H1 (cell line): ENCODE data around the gene CCDC148. TPM values are rescaled to one million over a fixed set of nuclear protein-coding genes. Genes with fewer than 3 reads are reported as not detected.

ENCODE experiments used
- CTCF ChIA-PET: fragments of 300-600 bp; sonication (Branson Sonifier 250); formaldehyde crosslinking; loops from one replicate; lab custom pipeline; 2021; ENCODE audit not compliant: partially characterized antibody; lab: Charles Lee
- POLR2A ChIA-PET: fragments of 300-600 bp; sonication (Branson Sonifier 250); formaldehyde crosslinking; loops from one replicate; lab custom pipeline; 2021; ENCODE audit warnings: inconsistent platforms; ENCODE audit not compliant: partially characterized antibody; lab: Charles Lee
- DNase-seq, 2 experiments: peaks; one replicate each; pipeline versions ENCODE4 v3.0.0 to v3.0.0-alpha.2; 2010 to 2022; ENCODE audit warnings: low spot score in 2 of 2, low read depth in 1 of 2, mixed read lengths in 1 of 2
- FAIRE-seq: peaks from 2 replicates; lab custom pipeline; 2011; peaks lifted over from hg19 to GRCh38; lab: Jason Lieb, UNC
- H2AFZ ChIP-seq: 2 replicates; pipeline ENCODE4 v1.8.1; 2012; ENCODE audit warnings: low read length, inconsistent platforms
- H2AK5ac ChIP-seq: 2 replicates; pipeline ENCODE4 v1.6.1; 2013; ENCODE audit warnings: low read depth, low read length
- H2BK120ac ChIP-seq: replicated peaks from 2 replicates; pipeline ENCODE3; 2013; ENCODE audit warnings: low read depth, low read length, inconsistent platforms
- H2BK12ac ChIP-seq: 2 replicates; pipeline ENCODE4 v1.6.1; 2013; ENCODE audit warnings: low read depth, low read length
- H2BK15ac ChIP-seq: 2 replicates; pipeline ENCODE4 v1.6.1; 2013; ENCODE audit warnings: low read length
- H2BK20ac ChIP-seq: 2 replicates; pipeline ENCODE4 v1.6.1; 2013; ENCODE audit warnings: low read length
- H2BK5ac ChIP-seq: 2 replicates; pipeline ENCODE4 v1.6.1; 2013; ENCODE audit warnings: low read depth, low read length
- H3K14ac ChIP-seq: 2 replicates; pipeline ENCODE4 v1.6.1; 2013; ENCODE audit warnings: inconsistent platforms; ENCODE audit not compliant: insufficient read length
- H3K18ac ChIP-seq: 2 replicates; pipeline ENCODE4 v1.6.1; 2013; ENCODE audit warnings: low read length; ENCODE audit errors: extremely low read depth
- H3K23ac ChIP-seq: 2 replicates; pipeline ENCODE4 v1.6.1; 2013; ENCODE audit warnings: inconsistent platforms; ENCODE audit not compliant: insufficient read length
- H3K23me2 ChIP-seq: 2 replicates; pipeline ENCODE4 v1.6.1; 2013; ENCODE audit warnings: low read depth, low read length
- H3K27ac ChIP-seq: 2 replicates; pipeline ENCODE4 v1.6.1; 2011; ENCODE audit warnings: low read depth, low read length, inconsistent platforms
- H3K27me3 ChIP-seq, 4 experiments: replicated peaks in 1 of 4; 1 replicate in 1 of 4; 2 replicates in 3 of 4; pipeline versions ENCODE4 v1.6.1 to v1.8.1; 2011 to 2013; ENCODE audit warnings: low read length in 3 of 4, mild to moderate bottlenecking in 3 of 4, inconsistent platforms in 2 of 4, mixed read lengths in 2 of 4, moderate library complexity in 1 of 4; ENCODE audit not compliant: control insufficient read depth in 3 of 4, insufficient read depth in 3 of 4; ENCODE audit errors: extremely low read depth in 1 of 4
- H3K36me3 ChIP-seq, 4 experiments: 2 replicates each; pipeline versions ENCODE4 v1.6.1 to v1.8.1; 2011 to 2013; ENCODE audit warnings: mild to moderate bottlenecking in 4 of 4, low read length in 3 of 4, moderate library complexity in 2 of 4, control low read depth in 1 of 4, inconsistent platforms in 1 of 4; ENCODE audit not compliant: insufficient read depth in 4 of 4, control insufficient read depth in 2 of 4
- H3K4ac ChIP-seq: replicated peaks from 2 replicates; pipeline ENCODE3; 2013; ENCODE audit warnings: low read length, low read depth, mixed read lengths, inconsistent platforms; ENCODE audit not compliant: insufficient read length
- H3K4me1 ChIP-seq, 4 experiments: replicated peaks in 1 of 4; 1 replicate in 1 of 4; 2 replicates in 3 of 4; pipeline versions ENCODE4 v1.6.1 to v1.8.1; 2011 to 2013; ENCODE audit warnings: low read length in 3 of 4, inconsistent platforms in 2 of 4, mixed read lengths in 1 of 4; ENCODE audit not compliant: insufficient read depth in 4 of 4, control insufficient read depth in 3 of 4
- H3K4me2 ChIP-seq, 2 experiments: 2 replicates each; pipeline versions ENCODE4 v1.6.1 to v1.8.1; 2011 to 2013; ENCODE audit warnings: low read depth in 2 of 2, low read length in 2 of 2, control low read depth in 1 of 2, inconsistent platforms in 1 of 2, mild to moderate bottlenecking in 1 of 2; ENCODE audit not compliant: insufficient read depth in 1 of 2
- H3K4me3 ChIP-seq, 4 experiments: fragments of 200-600, 300-600 bp in 1 of 4; sonication (generic), shearing (Covaris generic), sonication (Bioruptor Twin) in 1 of 4; 2 replicates each; pipeline versions ENCODE4 v1.5.1 to v1.8.1; 2011 to 2016; ENCODE audit warnings: low read length in 4 of 4, low read depth in 3 of 4, control low read depth in 2 of 4, inconsistent platforms in 2 of 4, mild to moderate bottlenecking in 2 of 4, mixed read lengths in 1 of 4, moderate library complexity in 1 of 4; ENCODE audit not compliant: insufficient read depth in 2 of 4; ENCODE audit errors: extremely low read depth in 1 of 4
- H3K56ac ChIP-seq: replicated peaks from 2 replicates; pipeline ENCODE3; 2013; ENCODE audit warnings: low read depth, mild to moderate bottlenecking, mixed read lengths, low read length, inconsistent platforms; ENCODE audit not compliant: insufficient read length
- H3K79me1 ChIP-seq: 2 replicates; pipeline ENCODE4 v1.6.1; 2013; ENCODE audit warnings: low read depth, low read length, control low read depth
- H3K79me2 ChIP-seq, 2 experiments: 2 replicates each; pipeline versions ENCODE4 v1.6.1 to v1.8.1; 2012 to 2013; ENCODE audit warnings: low read length in 2 of 2, mild to moderate bottlenecking in 2 of 2, inconsistent platforms in 1 of 2; ENCODE audit not compliant: insufficient read depth in 2 of 2, control insufficient read depth in 1 of 2
- H3K9ac ChIP-seq, 4 experiments: replicated peaks in 1 of 4; 1 replicate in 1 of 4; 2 replicates in 3 of 4; pipeline versions ENCODE4 v1.6.1 to v1.8.1; 2011 to 2013; ENCODE audit warnings: low read depth in 3 of 4, low read length in 3 of 4, control low read depth in 2 of 4, mild to moderate bottlenecking in 2 of 4, moderate library complexity in 2 of 4, inconsistent platforms in 1 of 4; ENCODE audit errors: extremely low read depth in 1 of 4
- H3K9me3 ChIP-seq, 2 experiments: 2 replicates each; pipeline versions ENCODE4 v1.6.1 to v1.8.1; 2012 to 2013; ENCODE audit warnings: mild to moderate bottlenecking in 2 of 2, moderate library complexity in 2 of 2, control low read depth in 1 of 2, inconsistent platforms in 1 of 2, low read depth in 1 of 2, low read length in 1 of 2, mixed read lengths in 1 of 2; ENCODE audit not compliant: insufficient read depth in 2 of 2
- H4K20me1 ChIP-seq, 2 experiments: replicated peaks in 1 of 2; 2 replicates each; pipeline versions ENCODE3 to v1.8.1; 2011 to 2013; ENCODE audit warnings: inconsistent platforms in 2 of 2, low read length in 2 of 2, mild to moderate bottlenecking in 1 of 2; ENCODE audit not compliant: insufficient read depth in 2 of 2, control insufficient read depth in 1 of 2
- H4K5ac ChIP-seq: 2 replicates; pipeline ENCODE4 v1.6.1; 2013; ENCODE audit warnings: low read length, low read depth, mixed read lengths, inconsistent platforms; ENCODE audit not compliant: insufficient read length
- H4K8ac ChIP-seq: 2 replicates; pipeline ENCODE4 v1.8.0; 2013; ENCODE audit warnings: mild to moderate bottlenecking, moderate library complexity, low read length, inconsistent platforms; ENCODE audit not compliant: insufficient read depth; ENCODE audit errors: extremely low read depth
- H4K91ac ChIP-seq: replicated peaks from 2 replicates; pipeline ENCODE3; 2013; ENCODE audit warnings: low read length, mixed read lengths, inconsistent platforms; ENCODE audit not compliant: insufficient read length
- ATF3 ChIP-seq: IDR thresholded peaks from 2 replicates; pipeline ENCODE4 v1.6.1; 2011; ENCODE audit warnings: low read depth, mild to moderate bottlenecking, low read length; ENCODE audit not compliant: insufficient read depth
- CREB1 ChIP-seq: IDR thresholded peaks from 2 replicates; pipeline ENCODE4 v1.6.1; 2012; ENCODE audit warnings: inconsistent platforms
- EGR1 ChIP-seq: IDR thresholded peaks from 2 replicates; pipeline ENCODE4 v1.6.1; 2011; ENCODE audit warnings: low read depth, low read length, borderline replicate concordance
- FOSL1 ChIP-seq: IDR thresholded peaks from 2 replicates; pipeline ENCODE4 v1.6.1; 2011; ENCODE audit warnings: mild to moderate bottlenecking, low read depth, low read length, moderate library complexity; ENCODE audit not compliant: insufficient read depth
- GTF2F1 ChIP-seq: IDR thresholded peaks from 2 replicates; pipeline ENCODE4 v1.6.1; 2012; ENCODE audit warnings: low read depth, low read length, improper control_type of control experiment, borderline replicate concordance
- NANOG ChIP-seq: IDR thresholded peaks from 2 replicates; pipeline ENCODE4 v1.6.1; 2011; ENCODE audit warnings: low read length, low read depth, mild to moderate bottlenecking, inconsistent platforms; ENCODE audit not compliant: insufficient read depth, poor library complexity, severe bottlenecking
- NRF1 ChIP-seq: IDR thresholded peaks from 2 replicates; pipeline ENCODE4 v1.6.1; 2011; ENCODE audit warnings: mild to moderate bottlenecking, low read depth, low read length, improper control_type of control experiment
- RBBP5 ChIP-seq: IDR thresholded peaks from 2 replicates; pipeline ENCODE4 v1.7.1; 2012; ENCODE audit warnings: low read depth, mild to moderate bottlenecking, inconsistent platforms, low read length, moderate library complexity, borderline replicate concordance
- SAP30 ChIP-seq: fragments of 300-600 bp; sonication (generic); IDR thresholded peaks from 2 replicates; pipeline ENCODE4 v1.7.1; 2012; ENCODE audit warnings: low read length, moderate library complexity, mild to moderate bottlenecking, inconsistent platforms; ENCODE audit not compliant: insufficient read depth, insufficient replicate concordance
- SIRT6 ChIP-seq: IDR thresholded peaks from one replicate; pipeline ENCODE4 v1.7.1; 2012; ENCODE audit warnings: low read length, inconsistent platforms
- SIX5 ChIP-seq: IDR thresholded peaks from 2 replicates; pipeline ENCODE4 v1.6.1; 2011; ENCODE audit warnings: mild to moderate bottlenecking, low read depth, low read length
- ZNF274 ChIP-seq: IDR thresholded peaks from 2 replicates; pipeline ENCODE4 v1.7.0; 2012; ENCODE audit warnings: low read length, borderline replicate concordance; ENCODE audit errors: extremely low read depth
- WGBS, 2 experiments: shearing (Covaris generic) in 1 of 2; methylation state at CpG; one replicate each; pipeline versions ENCODE4 v1.1.6 to v1.1.7; 2013 to 2015; ENCODE audit warnings: low lambda C conversion rate in 2 of 2, mixed read lengths in 2 of 2, inconsistent platforms in 1 of 2, low coverage in 1 of 2, missing lambda C conversion rate in 1 of 2; ENCODE audit not compliant: insufficient replicate concordance in 2 of 2, insufficient coverage in 1 of 2, insufficient read length in 1 of 2; ENCODE audit errors: extremely low coverage in 1 of 2, missing lambda C conversion rate in 1 of 2; 5-methylcytosine and 5-hydroxymethylcytosine counted together
- polyA plus RNA-seq, 7 experiments: library from polyadenylated mRNA; depleted of rRNA in 3 of 7; stranded (reverse) in 5 of 7; unstranded in 2 of 7; fragments of >200 nt in 5 of 7; fragments of 200-250 nt in 2 of 7; gene quantifications; 1 replicate in 5 of 7; 2 replicates in 1 of 7; 4 replicates in 1 of 7; pipeline versions ENCODE4 v1.2.1 to v1.2.3, GENCODE V29; 2011 to 2013; ENCODE audit warnings: missing spikeins in 2 of 7, mixed read lengths in 2 of 7
- total RNA-seq: library from RNA; stranded (reverse); fragmentation: NEBNext Ultra II Directional; extraction: Animal tissue kit (Norgen Biotek cat#: 25700); gene quantifications from 2 replicates; pipeline ENCODE4 v1.2.1, GENCODE V29; 2021

The CCDC148 gene
- total and polyA plus RNA-seq, 2 of the 8 experiments (the other 6 are each of a cell fraction or from before 2014, with no cell fraction given) = 0.45 to 1.3 TPM

- Histone ChIP-seq H4K8ac (no peak overlapping the region), H2BK5ac (no peak overlapping the region), H3K27ac (no peak overlapping the region), H3K27me3 (no peaks in the 10 kb centered on the region), H4K20me1 (no peaks in the 10 kb centered on the region), H3K36me3 (no peaks in the 10 kb centered on the region), H3K18ac (no peak overlapping the region), H2BK12ac (no peak overlapping the region), H3K9ac (no peak overlapping the region), H3K4me2 (no peak overlapping the region), H3K79me2 (no peaks in the 10 kb centered on the region), H4K5ac (no peak overlapping the region), H3K4me1 (no peaks in the 10 kb centered on the region), H3K14ac (no peak overlapping the region), H3K23me2 (no peaks in the 10 kb centered on the region), H3K9me3 (no peaks in the 10 kb centered on the region), H3K79me1 (no peaks in the 10 kb centered on the region), H2AK5ac (no peak overlapping the region), H2BK120ac (no peak overlapping the region), H2AFZ (no peak overlapping the region), H3K56ac (no peak overlapping the region), H2BK20ac (no peak overlapping the region), H3K4ac (no peak overlapping the region), H4K91ac (no peak overlapping the region), H3K4me3 (no peak overlapping the region), H3K23ac (no peak overlapping the region), H2BK15ac (no peak overlapping the region)
- TF ChIP-seq EGR1 = no peak
- no peak for TF ChIP-seq ATF3
- TF ChIP-seq CREB1 = no peak
- no peak for TF ChIP-seq NANOG
- TF ChIP-seq SAP30 = no peak
- no peak for TF ChIP-seq GTF2F1
- no peak for TF ChIP-seq RBBP5
- no peak for TF ChIP-seq FOSL1
- TF ChIP-seq SIX5 = no peak
- no peak for TF ChIP-seq NRF1
- no peak for TF ChIP-seq SIRT6
- no peak for TF ChIP-seq ZNF274
- no peak for FAIRE-seq
- DNase-seq = no peak
- 0% methylated on average over 1 of the region's 1 CpG; no CpG with 5 or more reads in 1 of the 2 experiments for WGBS, 2 experiments
- CTCF ChIA-PET = no interaction called here
- POLR2A ChIA-PET = no interaction called here
These were observed 62.7 kb downstream of the CCDC148 start for GRCh38 chr2:158393886-158394285.
